ENCODE measurements around the gene ACTG2.
"Not testable (repeated sequence)": the region's sequence is repeated elsewhere in the genome, so short reads cannot be mapped to it uniquely, and the experiment has no call there.

ACTG2 gene

GRCh38 chr2:73892631-73893329 is at the start of gene ACTG2:
Gene ACTG2, plus strand, starts transcription at chr2:73893008. Its CDS starts 8,304 bp downstream, at chr2:73901312.
- no peak for FAIRE-seq
- DNase-seq (ENCODE audit: extremely low spot score, insufficient read length, low read depth) = no peak

- FAIRE-seq (no peak), DNase-seq (ENCODE audit: extremely low spot score, insufficient read length, low read depth) (no peak)
These were observed 48.7 kb upstream of the ACTG2 start for GRCh38 chr2:73844087-73844486.

- FAIRE-seq (no peak), DNase-seq (ENCODE audit: extremely low spot score, insufficient read length, low read depth) (no peak)
These were observed 42.8 kb upstream of the ACTG2 start for GRCh38 chr2:73850009-73850408.

GRCh38 chr2:73851274-73851673 is 41.5 kb upstream of the ACTG2 start:
- FAIRE-seq (no peak), DNase-seq (ENCODE audit: extremely low spot score, insufficient read length, low read depth) (no peak)

- no peak for FAIRE-seq
- DNase-seq (ENCODE audit: extremely low spot score, insufficient read length, low read depth) = no peak
These were observed 40.8 kb upstream of the ACTG2 start for GRCh38 chr2:73852020-73852419.

GRCh38 chr2:73855526-73855925 is 37.3 kb upstream of the ACTG2 start:
- FAIRE-seq (no peak), DNase-seq (ENCODE audit: extremely low spot score, insufficient read length, low read depth) (no peak)

- FAIRE-seq (no peak), DNase-seq (ENCODE audit: extremely low spot score, insufficient read length, low read depth) (no peak)
These were observed 36.6 kb upstream of the ACTG2 start for GRCh38 chr2:73856214-73856613.

- FAIRE-seq (no peak), DNase-seq (ENCODE audit: extremely low spot score, insufficient read length, low read depth) (no peak)
These were observed 32.9 kb upstream of the ACTG2 start for GRCh38 chr2:73859721-73860586.

GRCh38 chr2:73862987-73863386 is 29.8 kb upstream of the ACTG2 start:
- no peak for FAIRE-seq
- no peak for DNase-seq (ENCODE audit: extremely low spot score, insufficient read length, low read depth)

- no peak for DNase-seq (ENCODE audit: extremely low spot score, insufficient read length, low read depth)
- no peak for FAIRE-seq
These were observed 24.4 kb upstream of the ACTG2 start for GRCh38 chr2:73868204-73868978.

GRCh38 chr2:73870084-73870483 is 22.7 kb upstream of the ACTG2 start:
- DNase-seq (ENCODE audit: extremely low spot score, insufficient read length, low read depth) (no peak), FAIRE-seq (no peak)

- DNase-seq (ENCODE audit: extremely low spot score, insufficient read length, low read depth) (no peak), FAIRE-seq (peak; percentile 44)
These were observed 15.6 kb upstream of the ACTG2 start for GRCh38 chr2:73877071-73877802.

GRCh38 chr2:73877984-73878383 is 14.8 kb upstream of the ACTG2 start:
- not testable (repeated sequence) for DNase-seq (ENCODE audit: extremely low spot score, insufficient read length, low read depth); FAIRE-seq

- FAIRE-seq (no peak), DNase-seq (ENCODE audit: extremely low spot score, insufficient read length, low read depth) (no peak)
These were observed 7.4 kb upstream of the ACTG2 start for GRCh38 chr2:73885406-73885805.

- DNase-seq (ENCODE audit: extremely low spot score, insufficient read length, low read depth) (no peak), FAIRE-seq (no peak)
These were observed 6.5 kb upstream of the ACTG2 start for GRCh38 chr2:73886357-73886756.

GRCh38 chr2:73887596-73888353 is 5.0 kb upstream of the ACTG2 start:
- FAIRE-seq; DNase-seq (ENCODE audit: extremely low spot score, insufficient read length, low read depth): not testable (repeated sequence)

- FAIRE-seq = no peak
- no peak for DNase-seq (ENCODE audit: extremely low spot score, insufficient read length, low read depth)
These were observed 4.4 kb upstream of the ACTG2 start for GRCh38 chr2:73888388-73888787.

GRCh38 chr2:73889206-73889605 is 3.6 kb upstream of the ACTG2 start:
- FAIRE-seq (no peak), DNase-seq (ENCODE audit: extremely low spot score, insufficient read length, low read depth) (no peak)
